Stimulated activated naive CD4-positive, alpha-beta T cell treated with Interleukin-2 at 50 U/mL for 16 hours (primary cell): Measurements from ENCODE around the gene ZBTB7C.

ENCODE experiments used
- DNase-seq: peaks from one replicate; lab custom pipeline; 2025; lab: John Stamatoyannopoulos, UW

ZBTB7C gene

GRCh38 chr18:48216639-48217257, 192.4 kb downstream of the ZBTB7C start:
- no peak for DNase-seq

DNA sequence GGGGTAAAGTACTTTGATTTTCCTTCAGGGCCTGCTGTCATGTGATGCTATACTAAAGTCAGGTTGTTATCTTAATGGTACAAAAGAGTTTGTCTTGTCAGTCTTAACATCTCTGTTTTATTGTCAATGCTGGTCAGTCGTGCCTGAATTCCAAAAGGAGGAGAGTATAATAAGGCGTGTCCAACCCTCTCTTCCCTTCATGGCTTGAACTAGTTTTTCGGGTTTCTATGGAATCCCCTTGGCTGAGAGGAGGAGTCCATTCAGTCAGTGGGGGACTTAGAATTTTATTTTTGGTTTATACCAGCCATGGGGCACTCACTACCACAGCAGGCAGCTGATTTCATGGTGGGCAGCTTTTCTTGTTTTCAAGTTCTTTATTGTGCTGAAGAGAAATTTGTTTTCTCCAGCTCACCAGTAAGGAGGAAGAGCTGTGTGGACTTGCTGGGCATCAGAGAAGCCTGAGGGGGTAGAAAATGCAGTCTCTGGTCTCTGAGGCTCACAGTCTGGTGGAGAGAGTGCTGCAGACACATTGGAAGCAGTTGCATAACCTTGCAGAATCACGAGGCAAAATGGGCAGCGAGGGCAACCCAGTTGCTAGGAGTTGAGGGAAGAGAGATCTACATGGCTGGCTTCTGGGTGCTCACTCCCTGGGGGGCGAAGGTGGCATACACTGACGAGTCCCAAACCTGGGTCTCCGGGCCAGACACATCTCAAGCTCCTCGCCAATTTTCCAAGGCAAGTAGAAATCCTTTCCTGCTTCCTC, 193.1 kb downstream of the ZBTB7C start:
- DNase-seq: no peak

DNA sequence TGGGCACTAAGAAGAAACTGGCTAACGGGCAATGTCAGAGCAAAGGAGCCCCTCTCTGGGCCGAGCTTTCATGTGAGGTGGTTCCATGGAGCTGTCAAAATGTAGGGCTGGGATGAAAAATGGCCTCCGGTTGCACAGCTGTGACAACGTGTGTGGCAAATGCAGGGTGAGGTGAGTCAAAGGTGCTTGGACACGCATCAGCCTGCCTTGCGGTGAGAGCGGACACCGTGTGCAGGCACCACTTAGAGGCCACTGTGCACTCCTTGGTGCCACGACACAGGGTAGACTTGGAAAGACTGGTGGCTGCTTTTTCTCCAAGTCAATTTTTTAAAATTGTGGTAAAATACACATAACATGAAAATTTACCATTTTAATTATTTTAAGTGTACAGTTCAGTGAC, 195.4 kb downstream of the ZBTB7C start:
- no peak for DNase-seq

DNA sequence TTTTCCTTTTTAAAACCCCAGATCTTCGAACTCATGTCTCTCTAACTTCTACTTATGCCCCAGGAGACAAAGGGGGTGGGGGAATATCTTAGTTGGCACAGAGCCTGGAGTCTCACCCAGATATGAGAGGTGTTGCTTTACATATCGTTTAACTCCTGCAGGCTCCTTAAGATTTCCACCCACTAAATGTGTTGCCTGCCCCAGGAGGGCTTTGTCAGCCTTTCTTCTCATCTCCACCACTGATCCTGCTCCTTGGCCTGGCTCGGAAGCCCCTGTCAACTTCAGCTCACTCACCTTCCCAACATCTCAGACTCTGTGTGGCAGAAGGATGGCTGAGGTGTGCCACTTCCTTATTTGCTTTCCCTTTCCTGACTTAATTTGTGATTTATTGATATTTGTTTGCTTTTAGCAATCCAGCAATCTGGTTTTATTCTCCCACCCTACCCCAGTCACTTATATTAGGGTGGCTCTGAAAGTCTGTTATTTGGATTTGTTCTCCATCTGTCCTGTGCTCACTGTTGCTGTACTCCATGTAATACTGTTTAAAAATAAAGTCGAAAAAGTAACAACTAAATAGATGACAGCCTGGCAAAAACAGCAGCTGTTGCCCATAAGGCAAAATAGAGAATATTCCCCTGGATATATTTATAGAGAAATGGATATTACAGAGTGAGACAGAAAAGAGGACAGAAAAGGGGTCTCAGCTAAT, 200.6 kb downstream of the ZBTB7C start:
- no peak for DNase-seq

DNA sequence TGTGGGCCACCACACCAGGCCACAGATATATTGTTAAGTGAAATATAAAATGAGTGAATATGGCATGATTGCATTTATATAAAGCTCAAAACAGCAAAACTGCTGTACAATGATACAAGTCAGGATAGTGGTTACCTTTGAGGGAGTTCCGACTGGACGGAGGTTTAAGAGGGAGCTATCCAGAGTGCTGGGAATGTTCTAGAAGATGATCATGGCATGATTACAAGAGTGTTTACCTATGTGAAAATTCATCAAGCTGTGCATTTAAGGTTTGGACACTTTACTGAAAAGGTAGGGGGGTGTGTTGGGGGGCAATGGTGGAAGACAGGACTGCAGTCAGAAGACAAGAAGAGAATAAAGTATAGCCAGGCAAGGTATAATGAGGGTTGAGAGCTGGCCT, 201.4 kb downstream of the ZBTB7C start:
- DNase-seq: no peak

DNA sequence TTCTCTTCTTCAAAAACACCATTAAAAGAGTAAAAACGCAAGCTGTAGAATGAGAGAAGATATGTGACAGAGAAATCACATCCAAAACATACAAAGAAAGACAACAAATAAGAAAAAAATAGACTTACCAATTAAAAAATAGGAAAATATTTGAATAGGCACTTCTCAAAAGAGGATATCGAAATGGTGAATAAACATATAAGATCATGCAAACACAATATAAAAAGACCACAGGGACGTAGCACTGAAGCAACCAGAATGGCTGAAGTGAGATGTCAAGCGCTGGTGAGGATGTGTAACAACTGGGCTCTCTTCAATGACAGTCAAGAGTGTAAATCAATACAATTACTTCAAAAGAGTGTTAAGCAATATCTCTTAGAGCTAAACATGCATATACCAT, 202.3 kb downstream of the ZBTB7C start:
- no peak for DNase-seq

DNA sequence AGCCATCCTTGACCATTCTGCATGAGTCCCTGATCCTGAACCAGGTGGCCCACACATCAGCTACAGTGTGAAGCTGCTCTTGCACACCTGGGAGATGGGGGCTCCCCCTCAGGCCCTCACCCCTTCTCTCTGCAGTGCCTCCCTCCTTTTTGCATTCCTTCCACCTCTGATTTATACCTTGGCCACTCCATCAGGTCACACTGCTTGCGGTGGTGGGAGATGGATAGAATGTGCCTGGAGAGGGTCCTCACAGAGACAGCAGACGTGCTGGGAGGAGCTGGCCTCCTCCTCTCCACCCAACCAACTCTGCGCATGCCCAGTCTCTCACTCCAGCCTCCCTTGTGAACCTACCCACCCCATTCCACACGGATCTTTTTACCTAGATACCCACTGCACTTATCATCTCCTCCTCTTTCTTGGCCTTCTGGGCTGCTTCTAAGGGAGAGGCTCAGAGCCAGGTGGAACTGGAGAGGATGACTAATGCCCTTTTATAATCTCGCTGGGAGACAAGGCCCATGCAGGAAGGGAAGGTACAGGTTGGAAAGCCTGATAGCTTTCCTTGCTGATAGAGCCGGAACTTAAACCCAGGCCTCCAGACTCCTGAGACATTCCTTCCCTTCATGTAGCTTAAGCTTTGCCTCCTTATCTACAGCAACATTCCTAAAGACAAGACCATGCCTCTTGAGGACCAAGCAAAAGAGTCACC, 205.1 kb downstream of the ZBTB7C start:
- no peak for DNase-seq

GRCh38 chr18:48203288-48203945, 205.8 kb downstream of the ZBTB7C start:
- no peak for DNase-seq

DNA sequence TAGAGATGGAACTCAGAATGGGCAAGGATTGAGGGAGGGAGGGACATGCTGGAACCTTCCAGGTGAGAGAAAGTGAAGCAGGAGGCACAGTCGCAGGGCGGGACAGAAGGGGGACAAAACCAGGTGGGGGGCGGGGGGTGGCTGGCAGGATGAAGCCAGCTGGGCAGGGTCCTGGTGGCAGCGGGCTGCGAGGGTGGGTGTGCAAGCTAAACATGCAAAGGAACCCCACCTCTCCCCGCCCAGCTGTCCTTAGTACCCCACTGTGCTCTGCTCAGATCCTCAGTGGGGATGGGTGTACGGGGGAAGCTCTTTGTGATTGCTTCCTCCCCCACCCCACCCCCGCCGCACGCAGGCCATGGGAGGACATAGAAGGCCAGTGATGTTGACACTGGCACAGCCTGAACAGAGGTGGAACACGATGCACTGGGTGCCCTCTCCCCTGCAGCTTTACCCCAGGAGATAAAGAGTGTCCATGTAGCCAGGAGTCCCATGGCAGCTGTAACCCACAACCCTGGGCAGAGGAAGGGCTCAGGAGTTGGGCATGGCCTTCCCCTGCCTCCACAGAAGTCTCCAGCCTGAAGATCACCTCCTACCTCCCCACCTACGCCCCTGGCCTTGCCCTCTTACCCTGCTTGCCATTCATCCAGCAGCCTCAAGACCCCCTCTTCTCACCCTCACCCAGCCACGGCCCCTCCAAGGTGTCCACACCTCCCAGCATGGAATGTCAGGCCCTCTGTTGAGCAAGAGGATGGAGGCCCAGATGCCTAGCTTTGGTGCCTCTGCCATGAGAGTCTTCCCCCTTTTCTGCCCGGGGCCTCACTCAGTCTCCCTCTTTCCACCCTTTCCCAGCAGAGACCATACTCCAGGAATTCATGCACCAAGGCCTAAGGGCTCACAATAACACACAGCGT, 206.6 kb downstream of the ZBTB7C start:
- no peak for DNase-seq

DNA sequence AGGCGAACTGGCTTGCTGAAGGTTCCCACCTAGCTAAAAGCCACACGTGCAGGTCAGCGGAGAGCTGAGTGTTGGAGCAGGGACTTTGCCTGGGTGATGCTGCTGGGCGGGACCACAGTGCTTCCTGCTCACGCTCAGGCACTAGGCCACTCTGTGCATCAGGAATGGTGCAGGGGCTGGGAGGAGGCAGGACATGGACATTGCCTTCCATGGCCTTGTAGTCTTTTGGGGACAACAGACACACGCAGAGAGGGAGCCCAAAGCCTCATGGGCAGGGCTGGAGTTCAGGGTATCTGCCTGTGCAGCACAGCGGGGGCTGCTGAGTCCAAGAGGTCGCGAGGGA, 207.2 kb downstream of the ZBTB7C start:
- no peak for DNase-seq

- no peak for DNase-seq
These were observed 207.7 kb downstream of the ZBTB7C start for GRCh38 chr18:48201337-48202005.

GRCh38 chr18:48200631-48201336, 208.4 kb downstream of the ZBTB7C start:
- DNase-seq: no peak

DNA sequence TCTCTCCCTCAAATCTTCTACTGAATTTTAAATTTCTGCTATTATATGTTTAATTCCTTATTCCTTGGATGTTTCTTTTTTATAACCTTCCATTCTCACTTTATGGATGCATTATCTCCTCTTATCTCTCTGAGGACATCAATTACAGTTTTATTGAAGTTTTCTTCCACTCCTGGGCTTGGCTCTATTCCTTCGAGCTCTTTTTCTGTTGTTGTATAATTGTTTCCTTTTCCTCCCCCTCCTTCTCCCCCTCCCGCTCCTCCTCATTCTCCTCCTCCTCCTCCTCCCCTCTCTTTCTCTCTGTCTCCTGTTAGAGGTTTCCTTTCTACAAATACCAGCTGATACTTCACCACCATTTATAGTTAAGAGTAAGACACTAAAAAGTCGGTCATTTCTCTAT, 209.8 kb downstream of the ZBTB7C start:
- DNase-seq: no peak

GRCh38 chr18:48197819-48198218, 211.4 kb downstream of the ZBTB7C start:
- DNase-seq: no peak

DNA sequence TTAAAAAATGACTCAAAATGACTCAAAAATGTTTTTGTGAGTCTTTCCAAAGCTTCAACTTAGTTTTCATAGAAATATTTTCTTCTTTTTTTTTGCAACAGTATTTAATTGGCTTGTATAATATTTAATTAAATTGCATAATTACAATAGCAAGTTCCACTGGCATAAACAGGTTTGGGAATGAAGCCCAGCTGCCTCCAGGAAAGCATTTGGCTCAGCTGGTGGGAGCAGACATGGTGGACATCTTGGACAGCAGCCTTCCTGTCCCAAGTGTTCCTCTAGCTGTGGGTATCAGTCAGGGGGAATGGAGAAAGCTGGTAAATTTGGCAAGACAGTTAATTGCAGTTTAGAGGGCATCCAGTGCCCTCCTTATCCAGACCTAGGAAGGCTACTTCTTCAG, 213.4 kb downstream of the ZBTB7C start:
- no peak for DNase-seq

GRCh38 chr18:48194591-48195181, 214.5 kb downstream of the ZBTB7C start:
- DNase-seq: no peak

DNA sequence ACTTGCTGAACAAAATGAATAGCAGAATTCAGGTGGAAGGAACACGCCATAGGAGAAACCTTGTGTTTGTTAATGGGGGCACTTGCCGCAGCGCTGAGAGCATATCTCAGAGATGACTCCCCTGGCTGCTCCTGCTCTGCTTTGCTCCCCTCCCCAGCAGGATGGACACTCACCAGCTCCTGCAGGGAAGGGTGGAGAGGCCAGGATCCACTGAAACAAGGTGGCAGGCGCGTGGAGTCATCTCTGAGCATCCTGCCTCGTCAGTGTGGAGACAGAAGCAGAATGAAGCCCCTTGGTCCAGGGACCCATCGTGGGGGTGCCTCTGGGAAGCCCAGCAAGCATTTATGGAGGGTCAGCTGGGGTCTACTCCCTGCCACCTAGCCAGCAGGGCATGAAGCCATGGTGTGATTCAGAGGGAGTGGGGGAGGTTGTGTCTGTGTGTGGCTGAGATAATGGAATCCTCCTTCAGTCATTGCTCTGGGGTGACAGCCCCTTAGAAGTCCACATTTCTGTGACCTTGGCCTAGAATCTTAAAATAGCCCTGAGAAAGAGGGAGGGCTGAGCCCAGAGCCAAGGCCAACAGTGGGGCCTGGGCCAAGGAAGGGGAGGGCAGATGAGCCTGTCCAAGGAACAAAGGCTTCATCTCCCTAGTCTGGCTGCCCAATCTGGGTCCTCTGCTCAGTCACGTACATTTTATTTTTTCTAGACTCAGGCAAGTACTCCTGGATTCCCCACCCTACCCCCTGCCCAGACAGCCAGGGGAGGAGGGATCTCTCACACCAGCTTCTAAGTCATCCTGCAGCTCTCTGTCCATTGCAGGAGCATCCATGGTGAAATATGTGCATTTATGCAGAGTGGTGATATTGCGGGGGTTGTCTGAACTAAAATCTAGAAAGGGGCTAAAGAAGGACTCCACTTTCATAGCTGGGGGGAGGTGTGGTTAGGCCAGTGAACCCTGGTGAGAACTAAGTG, 215.4 kb downstream of the ZBTB7C start:
- no peak for DNase-seq

- no peak for DNase-seq
These were observed 216.6 kb downstream of the ZBTB7C start for GRCh38 chr18:48192542-48192941.
